DOHH2 (cell line): ENCODE measurements around the gene CCN6.

ENCODE experiments used
- EZH2phosphoT487 ChIP-seq: fragments of 200-600 bp; sonication (generic); IDR thresholded peaks from 2 replicates; pipeline ENCODE4 v1.6.1; 2017; ENCODE audit warnings: borderline replicate concordance, mild to moderate bottlenecking, antibody characterized with exemption, low read length, moderate library complexity, mixed read lengths
- TF ChIP-seq, protein P1 (sequence below): fragments of 200-600 bp; sonication (generic); IDR thresholded peaks from one replicate; pipeline ENCODE4 v1.5.1; 2014; ENCODE audit warnings: antibody characterized with exemption, mild to moderate bottlenecking, low read depth, low read length; ENCODE audit not compliant: poor library complexity, severe bottlenecking

DNA sequence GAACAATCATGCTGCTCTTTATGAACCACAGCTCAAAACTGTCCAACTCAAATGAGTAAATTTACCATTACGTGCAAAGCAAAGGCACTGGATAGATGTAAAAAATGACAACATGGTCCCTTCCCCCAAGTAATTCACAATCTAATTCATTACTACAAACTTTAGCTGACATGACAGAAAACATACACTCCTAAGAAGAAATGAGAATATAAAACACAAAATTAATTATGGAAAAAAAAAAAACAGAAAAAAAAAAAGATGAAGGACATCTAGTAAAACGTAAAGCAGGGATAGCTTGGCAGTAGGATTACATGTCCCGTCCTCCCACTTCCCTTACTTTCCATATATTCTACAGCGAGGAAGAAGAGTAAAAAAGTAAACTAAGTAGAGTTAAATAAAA is 27.7 kb downstream of the CCN6 start:
- TF ChIP-seq, protein P1, sequence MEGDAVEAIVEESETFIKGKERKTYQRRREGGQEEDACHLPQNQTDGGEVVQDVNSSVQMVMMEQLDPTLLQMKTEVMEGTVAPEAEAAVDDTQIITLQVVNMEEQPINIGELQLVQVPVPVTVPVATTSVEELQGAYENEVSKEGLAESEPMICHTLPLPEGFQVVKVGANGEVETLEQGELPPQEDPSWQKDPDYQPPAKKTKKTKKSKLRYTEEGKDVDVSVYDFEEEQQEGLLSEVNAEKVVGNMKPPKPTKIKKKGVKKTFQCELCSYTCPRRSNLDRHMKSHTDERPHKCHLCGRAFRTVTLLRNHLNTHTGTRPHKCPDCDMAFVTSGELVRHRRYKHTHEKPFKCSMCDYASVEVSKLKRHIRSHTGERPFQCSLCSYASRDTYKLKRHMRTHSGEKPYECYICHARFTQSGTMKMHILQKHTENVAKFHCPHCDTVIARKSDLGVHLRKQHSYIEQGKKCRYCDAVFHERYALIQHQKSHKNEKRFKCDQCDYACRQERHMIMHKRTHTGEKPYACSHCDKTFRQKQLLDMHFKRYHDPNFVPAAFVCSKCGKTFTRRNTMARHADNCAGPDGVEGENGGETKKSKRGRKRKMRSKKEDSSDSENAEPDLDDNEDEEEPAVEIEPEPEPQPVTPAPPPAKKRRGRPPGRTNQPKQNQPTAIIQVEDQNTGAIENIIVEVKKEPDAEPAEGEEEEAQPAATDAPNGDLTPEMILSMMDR, result no peak
- TF ChIP-seq EZH2phosphoT487, result no peak
